Measurements from ENCODE around the gene SPC25. TPM values are rescaled to one million over a fixed set of nuclear protein-coding genes. Genes with fewer than 3 reads are reported as not detected.

SPC25 gene
- total and polyA plus RNA-seq, 4 experiments from 2014 or later, result 0.33 TPM; not detected in 3

- H3K4me1 Mint-ChIP-seq, result no peaks in the 10 kb centered on the region
- no peak for DNase-seq
- H3K27ac Mint-ChIP-seq, result no peak overlapping the region
- Histone ChIP-seq H3K27me3 (ENCODE audit: insufficient read depth, low read length) (no peaks in the 10 kb centered on the region), H3K27ac (ENCODE audit: low read depth, low read length) (no peak overlapping the region), H3K4me1 (ENCODE audit: insufficient read depth, low read length) (no peaks in the 10 kb centered on the region), H3K9me3 (ENCODE audit: control insufficient read depth in 1 of 2, low read length in 2 of 2) (no peaks in the 10 kb centered on the region), H3K36me3 (ENCODE audit: insufficient read depth, low read length) (no peaks in the 10 kb centered on the region), H3K4me3 (ENCODE audit: low read length in 2 of 2) (no peak overlapping the region)
- peaks cover 0 to 1% of the 10 kb centered on the region in 2 donors for H3K27me3 Mint-ChIP-seq
- POLR2A ChIA-PET (ENCODE audit: partially characterized antibody), result no interaction called here
- intact Hi-C loops (cut with micrococcal nuclease), result no loop called here
- no peaks in the 10 kb centered on the region for H3K9me3 Mint-ChIP-seq
- CTCF ChIA-PET (ENCODE audit: partially characterized antibody), result no interaction called here
- H3K36me3 Mint-ChIP-seq, result no peaks in the 10 kb centered on the region
- no peak overlapping the region for H3K4me3 Mint-ChIP-seq
Measured at GRCh38 chr2:168821577-168821976, 68.7 kb downstream of the SPC25 start.

Other genes with a start within 250 kb of the SPC25 start
- not detected for gene NOSTRIN, start 87.8 kb downstream of the SPC25 start, total RNA-seq
- gene NOSTRIN, start 87.8 kb downstream of the SPC25 start, polyA plus RNA-seq, result not detected
- not detected for gene G6PC2, start 10.9 kb upstream of the SPC25 start, total RNA-seq
- not detected for gene G6PC2, start 10.9 kb upstream of the SPC25 start, polyA plus RNA-seq
- gene ABCB11, start 140.9 kb upstream of the SPC25 start, total RNA-seq, result not detected
- not detected for gene ABCB11, start 140.9 kb upstream of the SPC25 start, polyA plus RNA-seq
- under 1 TPM; 0.32 to 0.44 TPM for gene DHRS9, start 179.1 kb upstream of the SPC25 start, total RNA-seq
- gene DHRS9, start 179.1 kb upstream of the SPC25 start, polyA plus RNA-seq, result not detected